G401 (cell line): ENCODE measurements around the gene TNF. TPM values are rescaled to one million over a fixed set of nuclear protein-coding genes. Genes with fewer than 3 reads are reported as not detected.

Source experiments
- DNase-seq: peaks from one replicate; pipeline ENCODE4 v3.0.0-alpha.2; 2015; ENCODE audit warnings: low spot score
- in situ Hi-C: cut with HindIII; loops from 2 replicates; pipeline ENCODE4 v1.10.0; 2016; ENCODE audit warnings: low sequenced_read_pairs, mixed read lengths
- total RNA-seq: library from RNA; depleted of rRNA; stranded (reverse); fragments of >200 nt; shearing (Covaris generic); gene quantifications from 2 replicates; pipeline ENCODE4 v1.2.3, GENCODE V29; 2014

TNF gene
- total RNA-seq, 1 experiment from 2014 or later: 0.14 TPM

- in situ Hi-C loops: no loop called here
- no peak for DNase-seq
Observed at GRCh38 chr6:31567531-31568370, 7.6 kb upstream of the TNF start.

GRCh38 chr6:31568537-31568961 lies 6.8 kb upstream of the TNF start:
- in situ Hi-C loops: no loop called here
- DNase-seq: no peak

GRCh38 chr6:31569861-31570536 lies 5.4 kb upstream of the TNF start:
- no peak for DNase-seq
- in situ Hi-C loops: no loop called here

DNA sequence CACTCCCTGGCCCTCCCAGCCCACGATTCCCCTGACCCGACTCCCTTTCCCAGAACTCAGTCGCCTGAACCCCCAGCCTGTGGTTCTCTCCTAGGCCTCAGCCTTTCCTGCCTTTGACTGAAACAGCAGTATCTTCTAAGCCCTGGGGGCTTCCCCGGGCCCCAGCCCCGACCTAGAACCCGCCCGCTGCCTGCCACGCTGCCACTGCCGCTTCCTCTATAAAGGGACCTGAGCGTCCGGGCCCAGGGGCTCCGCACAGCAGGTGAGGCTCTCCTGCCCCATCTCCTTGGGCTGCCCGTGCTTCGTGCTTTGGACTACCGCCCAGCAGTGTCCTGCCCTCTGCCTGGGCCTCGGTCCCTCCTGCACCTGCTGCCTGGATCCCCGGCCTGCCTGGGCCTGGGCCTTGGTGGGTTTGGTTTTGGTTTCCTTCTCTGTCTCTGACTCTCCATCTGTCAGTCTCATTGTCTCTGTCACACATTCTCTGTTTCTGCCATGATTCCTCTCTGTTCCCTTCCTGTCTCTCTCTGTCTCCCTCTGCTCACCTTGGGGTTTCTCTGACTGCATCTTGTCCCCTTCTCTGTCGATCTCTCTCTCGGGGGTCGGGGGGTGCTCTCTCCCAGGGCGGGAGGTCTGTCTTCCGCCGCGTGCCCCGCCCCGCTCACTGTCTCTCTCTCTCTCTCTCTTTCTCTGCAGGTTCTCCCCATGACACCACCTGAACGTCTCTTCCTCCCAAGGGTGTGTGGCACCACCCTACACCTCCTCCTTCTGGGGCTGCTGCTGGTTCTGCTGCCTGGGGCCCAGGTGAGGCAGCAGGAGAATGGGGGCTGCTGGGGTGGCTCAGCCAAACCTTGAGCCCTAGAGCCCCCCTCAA lies 3.1 kb upstream of the TNF start, which contains the start of gene LTA:
Gene LTA (plus strand): TSS at position 249 of the 871 bp plus-strand sequence. CDS start 454 bp downstream, at position 703.
- in situ Hi-C loops: no loop called here
- no peak for DNase-seq

DNA sequence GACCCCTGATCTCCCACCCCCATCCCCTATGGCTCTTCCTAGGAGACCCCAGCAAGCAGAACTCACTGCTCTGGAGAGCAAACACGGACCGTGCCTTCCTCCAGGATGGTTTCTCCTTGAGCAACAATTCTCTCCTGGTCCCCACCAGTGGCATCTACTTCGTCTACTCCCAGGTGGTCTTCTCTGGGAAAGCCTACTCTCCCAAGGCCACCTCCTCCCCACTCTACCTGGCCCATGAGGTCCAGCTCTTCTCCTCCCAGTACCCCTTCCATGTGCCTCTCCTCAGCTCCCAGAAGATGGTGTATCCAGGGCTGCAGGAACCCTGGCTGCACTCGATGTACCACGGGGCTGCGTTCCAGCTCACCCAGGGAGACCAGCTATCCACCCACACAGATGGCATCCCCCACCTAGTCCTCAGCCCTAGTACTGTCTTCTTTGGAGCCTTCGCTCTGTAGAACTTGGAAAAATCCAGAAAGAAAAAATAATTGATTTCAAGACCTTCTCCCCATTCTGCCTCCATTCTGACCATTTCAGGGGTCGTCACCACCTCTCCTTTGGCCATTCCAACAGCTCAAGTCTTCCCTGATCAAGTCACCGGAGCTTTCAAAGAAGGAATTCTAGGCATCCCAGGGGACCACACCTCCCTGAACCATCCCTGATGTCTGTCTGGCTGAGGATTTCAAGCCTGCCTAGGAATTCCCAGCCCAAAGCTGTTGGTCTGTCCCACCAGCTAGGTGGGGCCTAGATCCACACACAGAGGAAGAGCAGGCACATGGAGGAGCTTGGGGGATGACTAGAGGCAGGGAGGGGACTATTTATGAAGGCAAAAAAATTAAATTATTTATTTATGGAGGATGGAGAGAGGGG lies 1.9 kb upstream of the TNF start:
- in situ Hi-C loops: no loop called here
- no peak for DNase-seq

DNA sequence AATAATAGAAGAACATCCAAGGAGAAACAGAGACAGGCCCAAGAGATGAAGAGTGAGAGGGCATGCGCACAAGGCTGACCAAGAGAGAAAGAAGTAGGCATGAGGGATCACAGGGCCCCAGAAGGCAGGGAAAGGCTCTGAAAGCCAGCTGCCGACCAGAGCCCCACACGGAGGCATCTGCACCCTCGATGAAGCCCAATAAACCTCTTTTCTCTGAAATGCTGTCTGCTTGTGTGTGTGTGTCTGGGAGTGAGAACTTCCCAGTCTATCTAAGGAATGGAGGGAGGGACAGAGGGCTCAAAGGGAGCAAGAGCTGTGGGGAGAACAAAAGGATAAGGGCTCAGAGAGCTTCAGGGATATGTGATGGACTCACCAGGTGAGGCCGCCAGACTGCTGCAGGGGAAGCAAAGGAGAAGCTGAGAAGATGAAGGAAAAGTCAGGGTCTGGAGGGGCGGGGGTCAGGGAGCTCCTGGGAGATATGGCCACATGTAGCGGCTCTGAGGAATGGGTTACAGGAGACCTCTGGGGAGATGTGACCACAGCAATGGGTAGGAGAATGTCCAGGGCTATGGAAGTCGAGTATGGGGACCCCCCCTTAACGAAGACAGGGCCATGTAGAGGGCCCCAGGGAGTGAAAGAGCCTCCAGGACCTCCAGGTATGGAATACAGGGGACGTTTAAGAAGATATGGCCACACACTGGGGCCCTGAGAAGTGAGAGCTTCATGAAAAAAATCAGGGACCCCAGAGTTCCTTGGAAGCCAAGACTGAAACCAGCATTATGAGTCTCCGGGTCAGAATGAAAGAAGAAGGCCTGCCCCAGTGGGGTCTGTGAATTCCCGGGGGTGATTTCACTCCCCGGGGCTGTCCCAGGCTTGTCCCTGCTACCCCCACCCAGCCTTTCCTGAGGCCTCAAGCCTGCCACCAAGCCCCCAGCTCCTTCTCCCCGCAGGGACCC lies 981 bp upstream of the TNF start:
- in situ Hi-C loops: no loop called here
- no peak for DNase-seq

- in situ Hi-C loops: no loop called here
- DNase-seq: no peak
Observed at GRCh38 chr6:31575952-31576685, 754 bp downstream of the TNF start.

DNA sequence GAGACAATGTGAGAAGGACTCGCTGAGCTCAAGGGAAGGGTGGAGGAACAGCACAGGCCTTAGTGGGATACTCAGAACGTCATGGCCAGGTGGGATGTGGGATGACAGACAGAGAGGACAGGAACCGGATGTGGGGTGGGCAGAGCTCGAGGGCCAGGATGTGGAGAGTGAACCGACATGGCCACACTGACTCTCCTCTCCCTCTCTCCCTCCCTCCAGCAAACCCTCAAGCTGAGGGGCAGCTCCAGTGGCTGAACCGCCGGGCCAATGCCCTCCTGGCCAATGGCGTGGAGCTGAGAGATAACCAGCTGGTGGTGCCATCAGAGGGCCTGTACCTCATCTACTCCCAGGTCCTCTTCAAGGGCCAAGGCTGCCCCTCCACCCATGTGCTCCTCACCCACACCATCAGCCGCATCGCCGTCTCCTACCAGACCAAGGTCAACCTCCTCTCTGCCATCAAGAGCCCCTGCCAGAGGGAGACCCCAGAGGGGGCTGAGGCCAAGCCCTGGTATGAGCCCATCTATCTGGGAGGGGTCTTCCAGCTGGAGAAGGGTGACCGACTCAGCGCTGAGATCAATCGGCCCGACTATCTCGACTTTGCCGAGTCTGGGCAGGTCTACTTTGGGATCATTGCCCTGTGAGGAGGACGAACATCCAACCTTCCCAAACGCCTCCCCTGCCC lies 1.7 kb downstream of the TNF start:
- in situ Hi-C loops: no loop called here

DNA sequence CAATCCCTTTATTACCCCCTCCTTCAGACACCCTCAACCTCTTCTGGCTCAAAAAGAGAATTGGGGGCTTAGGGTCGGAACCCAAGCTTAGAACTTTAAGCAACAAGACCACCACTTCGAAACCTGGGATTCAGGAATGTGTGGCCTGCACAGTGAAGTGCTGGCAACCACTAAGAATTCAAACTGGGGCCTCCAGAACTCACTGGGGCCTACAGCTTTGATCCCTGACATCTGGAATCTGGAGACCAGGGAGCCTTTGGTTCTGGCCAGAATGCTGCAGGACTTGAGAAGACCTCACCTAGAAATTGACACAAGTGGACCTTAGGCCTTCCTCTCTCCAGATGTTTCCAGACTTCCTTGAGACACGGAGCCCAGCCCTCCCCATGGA lies 2.2 kb downstream of the TNF start:
- no peak for DNase-seq
- in situ Hi-C loops: no loop called here

More for the DNA sequence above, 1.7 kb downstream of the TNF start:
- no peak for DNase-seq

GRCh38 chr6:31578184-31579118 lies 3.1 kb downstream of the TNF start:
- in situ Hi-C loops: no loop called here
- DNase-seq: no peak

GRCh38 chr6:31579119-31579505 lies 3.7 kb downstream of the TNF start:
- in situ Hi-C loops: no loop called here

DNA sequence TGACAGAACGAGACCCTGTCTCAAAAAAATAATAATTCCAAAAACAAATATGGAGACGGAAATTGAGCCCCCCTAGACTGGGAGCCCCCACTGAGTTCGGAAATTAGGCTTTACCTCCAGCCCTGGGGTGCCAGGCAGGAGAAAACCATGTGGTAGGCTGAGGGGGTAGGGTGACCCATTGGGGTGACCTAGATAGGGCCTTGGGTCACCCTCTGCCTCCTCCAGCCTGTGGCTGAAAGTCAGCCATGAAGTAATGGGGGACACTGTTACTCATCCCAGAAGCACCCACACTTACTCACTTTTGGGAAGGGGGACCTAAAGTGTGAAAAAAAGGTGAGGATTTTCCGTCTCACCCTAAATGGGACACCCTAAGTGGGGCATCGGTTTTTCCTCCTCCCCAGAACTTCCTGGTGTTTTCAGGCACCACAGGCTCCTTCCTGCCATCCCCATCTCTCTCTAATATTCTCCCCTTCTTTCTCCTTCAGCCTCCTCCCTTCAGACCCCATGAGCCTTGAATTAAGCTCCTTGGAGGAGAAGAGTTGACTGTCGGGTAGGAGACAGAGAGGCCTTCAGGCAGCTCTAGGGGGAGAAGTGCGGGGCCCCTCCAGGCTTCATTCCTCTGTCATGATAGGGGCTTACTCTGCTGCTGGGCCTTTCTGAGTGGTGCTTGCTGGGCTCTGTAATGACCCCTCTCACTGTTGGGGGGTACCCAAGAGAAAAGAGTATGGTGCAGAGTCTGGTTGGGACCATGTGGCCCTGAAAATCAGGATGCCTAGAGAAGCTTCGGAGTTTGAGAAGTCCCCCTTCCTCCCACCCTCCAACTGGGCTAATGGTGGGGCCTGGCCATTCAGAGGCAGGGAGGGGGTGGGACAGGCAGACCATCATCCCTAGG lies 4.4 kb downstream of the TNF start:
- in situ Hi-C loops: loop anchor here (5.0 kb wide), 1 partner anchor 37 kb away; the partner anchor contains the start of gene DDX39B
- DNase-seq: no peak

More at GRCh38 chr6:31579119-31579505, 3.7 kb downstream of the TNF start:
- DNase-seq: no peak

DNA sequence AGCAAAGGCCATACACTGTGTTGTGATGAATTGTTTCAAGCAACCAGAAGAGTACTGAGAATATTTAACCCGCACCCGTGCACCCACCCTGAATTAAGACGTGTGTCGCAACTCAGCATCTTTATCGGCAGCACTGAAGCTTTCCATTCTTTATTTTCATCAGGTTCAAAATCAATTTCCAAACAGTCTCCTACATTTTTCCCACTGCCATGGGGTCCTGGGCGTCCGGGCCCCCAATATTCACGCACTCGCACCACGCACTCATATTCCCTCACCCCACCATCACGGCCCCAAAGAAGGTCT lies 5.0 kb downstream of the TNF start:
- DNase-seq: no peak
- in situ Hi-C loops: loop anchor here (5.0 kb wide), 1 partner anchor 38 kb away; the partner anchor contains the start of gene DDX39B

DNA sequence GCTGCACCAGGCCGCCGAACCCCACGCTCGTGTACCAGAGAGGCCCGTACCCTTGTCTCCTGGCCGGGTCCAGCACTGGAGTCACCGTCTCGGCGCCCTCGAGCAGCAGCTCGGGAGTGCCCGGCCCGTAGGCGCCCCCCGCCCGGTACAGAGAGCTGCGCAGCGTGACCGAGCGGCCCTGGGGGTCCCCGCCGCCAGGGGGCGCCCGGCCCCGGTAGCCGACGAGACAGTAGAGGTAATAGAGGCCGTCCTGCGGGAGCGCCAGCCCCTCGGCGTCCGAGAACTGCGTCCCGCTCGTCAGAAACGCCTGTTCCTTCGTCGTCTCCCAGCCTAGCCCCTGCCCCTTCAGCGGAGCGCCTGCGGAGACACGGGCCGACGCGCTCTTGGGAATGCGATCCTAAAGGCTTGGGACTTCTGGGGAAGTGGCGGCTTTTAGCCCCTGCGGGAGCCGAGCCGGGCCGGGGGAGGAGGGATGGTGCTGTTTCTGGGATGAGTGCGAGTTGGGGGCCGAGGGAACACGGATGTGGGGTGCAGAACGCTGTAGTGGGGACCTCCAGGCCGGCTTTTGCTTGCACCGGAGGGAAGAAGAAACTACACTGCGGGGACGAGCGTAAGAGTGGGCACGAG lies 5.6 kb downstream of the TNF start:
- peak; percentile 79 for DNase-seq

More for the DNA sequence above, 5.6 kb downstream of the TNF start:
- in situ Hi-C loops: loop anchor here (5.0 kb wide), 1 partner anchor 39 kb away; the partner anchor contains the start of gene DDX39B
